OCI-LY3 (cell line): Measurements from ENCODE around the gene GPR39.

ENCODE experiments used
- H2AFZ ChIP-seq: fragments of 200-600, 300-600 bp; shearing (Covaris generic); 2 replicates; pipeline ENCODE4 v1.6.0; 2014; ENCODE audit warnings: antibody characterized with exemption, low read depth, low read length
- H3K27ac ChIP-seq: fragments of 200-600, 300-600 bp; sonication (generic); 2 replicates; pipeline ENCODE4 v1.5.1; 2014; ENCODE audit warnings: mild to moderate bottlenecking, low read length, moderate library complexity, mixed read lengths
- H3K27me3 ChIP-seq: fragments of 200-600, 300-600 bp; sonication (generic); 2 replicates; pipeline ENCODE4 v1.6.1; 2014; ENCODE audit warnings: low read depth, low read length, mixed read lengths
- H3K36me3 ChIP-seq: fragments of 200-600, 300-600 bp; sonication (generic); replicated peaks from 2 replicates; pipeline ENCODE3; 2014; ENCODE audit warnings: low read depth, low read length, mixed read lengths
- H3K4me1 ChIP-seq: fragments of 300-600, 200-600 bp; sonication (generic); 2 replicates; pipeline ENCODE4 v1.6.1; 2014; ENCODE audit warnings: low read length, mixed read lengths
- H3K4me2 ChIP-seq: fragments of 200-600, 300-600 bp; sonication (generic); 2 replicates; pipeline ENCODE4 v1.6.1; 2014; ENCODE audit warnings: low read length, mixed read lengths
- H3K4me3 ChIP-seq: fragments of 300-600, 200-600 bp; sonication (generic); 2 replicates; pipeline ENCODE4 v1.5.1; 2014; ENCODE audit warnings: antibody characterized with exemption, mild to moderate bottlenecking, low read length, moderate library complexity
- H3K79me2 ChIP-seq: fragments of 300-600, 200-600 bp; shearing (Covaris generic); 2 replicates; pipeline ENCODE4 v1.6.1; 2014; ENCODE audit warnings: mild to moderate bottlenecking, low read length, mixed read lengths
- H3K9ac ChIP-seq: fragments of 300-600, 200-600 bp; shearing (Covaris generic); 2 replicates; pipeline ENCODE4 v1.6.0; 2014; ENCODE audit warnings: mild to moderate bottlenecking, low read length, moderate library complexity
- H3K9me3 ChIP-seq: fragments of 200-600, 300-600 bp; shearing (Covaris generic); 2 replicates; pipeline ENCODE4 v1.6.1; 2014; ENCODE audit warnings: low read length, mixed read lengths; ENCODE audit not compliant: insufficient read depth
- H4K20me1 ChIP-seq: fragments of 200-600, 300-600 bp; sonication (generic); 2 replicates; pipeline ENCODE4 v1.6.1; 2016; ENCODE audit warnings: low read length, mixed read lengths; ENCODE audit not compliant: insufficient read depth
- EZH2phosphoT487 ChIP-seq: fragments of 200-600 bp; shearing (Covaris generic); IDR thresholded peaks from 2 replicates; pipeline ENCODE4 v1.6.1; 2018; ENCODE audit warnings: antibody characterized with exemption, mixed run types, low read depth
- TF ChIP-seq, protein P1 (sequence below): fragments of 200-600, 300-600 bp; sonication (generic); IDR thresholded peaks from 2 replicates; pipeline ENCODE4 v1.5.1; 2014; ENCODE audit warnings: antibody characterized with exemption, low read length, low read depth

Gene GPR39

DNA sequence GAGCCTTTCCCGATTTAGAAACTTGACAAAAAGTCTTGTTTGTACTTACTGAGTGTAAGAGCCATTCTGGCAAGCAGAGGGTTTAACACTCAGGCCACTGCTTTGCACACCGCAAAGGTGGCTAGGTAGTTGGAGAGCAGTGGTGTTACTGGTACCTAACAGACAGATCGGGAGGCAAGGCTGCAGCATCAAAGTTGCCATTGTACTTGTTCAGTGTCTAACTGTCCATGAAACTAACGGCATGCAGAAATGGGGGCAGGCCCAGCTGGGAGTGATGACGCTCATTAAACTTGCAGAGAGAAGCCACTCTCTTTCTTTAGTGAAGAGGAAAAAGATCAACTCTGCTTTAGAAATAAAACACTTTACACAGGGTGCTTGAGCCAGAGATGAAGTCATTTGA lies 10.1 kb downstream of the GPR39 start:
- Histone ChIP-seq H4K20me1 (no peaks in the 10 kb centered on the region), H3K4me3 (no peak overlapping the region), H3K36me3 (no peaks in the 10 kb centered on the region), H3K27me3 (no peaks in the 10 kb centered on the region), H3K27ac (no peak overlapping the region), H3K4me2 (no peak overlapping the region), H2AFZ (no peak overlapping the region), H3K9me3 (no peaks in the 10 kb centered on the region), H3K4me1 (no peaks in the 10 kb centered on the region), H3K9ac (no peak overlapping the region), H3K79me2 (no peaks in the 10 kb centered on the region)
- TF ChIP-seq EZH2phosphoT487, result no peak
- TF ChIP-seq, protein P1, sequence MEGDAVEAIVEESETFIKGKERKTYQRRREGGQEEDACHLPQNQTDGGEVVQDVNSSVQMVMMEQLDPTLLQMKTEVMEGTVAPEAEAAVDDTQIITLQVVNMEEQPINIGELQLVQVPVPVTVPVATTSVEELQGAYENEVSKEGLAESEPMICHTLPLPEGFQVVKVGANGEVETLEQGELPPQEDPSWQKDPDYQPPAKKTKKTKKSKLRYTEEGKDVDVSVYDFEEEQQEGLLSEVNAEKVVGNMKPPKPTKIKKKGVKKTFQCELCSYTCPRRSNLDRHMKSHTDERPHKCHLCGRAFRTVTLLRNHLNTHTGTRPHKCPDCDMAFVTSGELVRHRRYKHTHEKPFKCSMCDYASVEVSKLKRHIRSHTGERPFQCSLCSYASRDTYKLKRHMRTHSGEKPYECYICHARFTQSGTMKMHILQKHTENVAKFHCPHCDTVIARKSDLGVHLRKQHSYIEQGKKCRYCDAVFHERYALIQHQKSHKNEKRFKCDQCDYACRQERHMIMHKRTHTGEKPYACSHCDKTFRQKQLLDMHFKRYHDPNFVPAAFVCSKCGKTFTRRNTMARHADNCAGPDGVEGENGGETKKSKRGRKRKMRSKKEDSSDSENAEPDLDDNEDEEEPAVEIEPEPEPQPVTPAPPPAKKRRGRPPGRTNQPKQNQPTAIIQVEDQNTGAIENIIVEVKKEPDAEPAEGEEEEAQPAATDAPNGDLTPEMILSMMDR, result no peak

DNA sequence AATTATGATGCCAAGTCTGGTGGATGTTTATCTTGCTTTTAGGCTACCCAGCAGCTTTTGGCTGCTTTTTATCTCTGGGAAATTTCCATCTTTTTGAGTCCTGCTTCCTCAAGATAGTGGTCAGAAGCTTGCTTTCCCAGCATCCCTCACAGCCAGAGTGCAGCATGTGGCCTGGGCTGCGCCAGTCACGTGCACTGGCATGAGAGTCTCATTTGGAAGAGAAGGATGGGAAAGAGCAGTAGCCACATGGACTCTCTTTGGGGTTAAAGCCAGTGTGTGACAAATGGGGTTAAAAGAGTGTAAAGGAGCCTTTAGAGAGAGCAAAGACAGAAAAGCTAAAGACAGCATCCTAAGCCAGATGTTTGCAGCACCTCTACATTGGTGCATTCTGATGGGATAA lies 12.7 kb downstream of the GPR39 start:
- Histone ChIP-seq H4K20me1 (no peaks in the 10 kb centered on the region), H3K4me2 (no peak overlapping the region), H3K9me3 (no peaks in the 10 kb centered on the region), H3K27me3 (no peaks in the 10 kb centered on the region), H3K4me3 (no peak overlapping the region), H3K9ac (no peak overlapping the region), H3K4me1 (no peaks in the 10 kb centered on the region), H3K27ac (no peak overlapping the region), H2AFZ (no peak overlapping the region), H3K36me3 (no peaks in the 10 kb centered on the region), H3K79me2 (no peaks in the 10 kb centered on the region)
- no peak for TF ChIP-seq EZH2phosphoT487
- TF ChIP-seq, protein P1, result no peak

DNA sequence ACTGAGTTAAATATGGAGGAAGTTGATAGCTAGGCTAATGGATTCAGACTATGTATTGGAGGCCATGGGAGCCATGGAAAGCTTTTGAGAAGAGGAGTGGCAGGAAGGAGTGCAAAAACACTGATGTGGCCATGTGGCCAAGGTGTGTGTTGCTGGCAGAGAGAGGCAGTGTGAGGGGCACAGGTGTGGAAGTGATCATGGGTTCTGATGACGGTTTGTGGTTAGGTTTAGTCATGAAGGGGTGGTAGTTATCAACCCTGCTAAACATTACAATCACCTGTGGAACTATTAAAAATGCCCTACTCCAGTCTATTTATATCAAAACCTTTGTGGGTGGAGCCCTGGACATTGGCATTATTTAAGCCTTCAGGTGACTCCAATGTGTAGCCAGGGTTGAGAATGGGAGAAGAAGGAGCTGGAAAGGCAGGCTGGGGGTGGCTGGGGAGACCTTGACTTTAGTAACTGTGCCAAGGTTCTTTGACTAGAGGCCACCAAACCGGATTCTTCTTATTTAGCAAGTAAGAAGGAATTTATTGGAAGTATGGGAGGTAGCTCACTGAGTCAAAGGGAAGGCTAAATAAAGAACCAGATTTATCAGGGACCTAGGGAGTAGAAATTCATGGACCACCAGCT lies 13.5 kb downstream of the GPR39 start:
- Histone ChIP-seq H3K4me1 (no peaks in the 10 kb centered on the region), H3K36me3 (no peaks in the 10 kb centered on the region), H3K9me3 (no peaks in the 10 kb centered on the region), H4K20me1 (no peaks in the 10 kb centered on the region), H3K27ac (no peak overlapping the region), H3K4me2 (no peak overlapping the region), H3K79me2 (no peaks in the 10 kb centered on the region), H3K4me3 (no peak overlapping the region), H3K27me3 (no peaks in the 10 kb centered on the region), H3K9ac (no peak overlapping the region), H2AFZ (no peak overlapping the region)
- TF ChIP-seq EZH2phosphoT487, result no peak
- TF ChIP-seq, protein P1, result no peak

DNA sequence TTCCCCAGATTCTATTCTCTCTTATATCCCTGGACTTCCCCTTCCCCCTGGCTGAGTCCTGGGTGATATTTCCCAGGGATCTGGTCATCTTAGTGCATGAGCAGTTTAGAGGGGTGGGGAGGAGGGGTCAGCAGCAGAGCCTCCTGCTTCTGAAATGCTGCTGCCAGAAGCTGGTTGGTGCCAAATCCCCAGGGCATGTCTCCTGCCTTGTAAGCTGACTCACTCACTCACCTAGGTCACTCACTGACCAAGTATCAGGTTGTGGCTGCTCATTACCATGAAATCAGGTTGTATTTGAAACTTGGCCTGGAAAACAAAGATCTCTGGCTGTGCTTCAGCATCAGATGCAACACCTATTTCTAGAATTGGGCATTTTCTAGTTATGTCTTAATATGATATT lies 14.3 kb downstream of the GPR39 start:
- H3K9ac ChIP-seq, result no peak overlapping the region

More for the DNA sequence above, 14.3 kb downstream of the GPR39 start:
- no peak overlapping the region for H2AFZ ChIP-seq
- H3K4me1 ChIP-seq, result no peaks in the 10 kb centered on the region
- H3K9me3 ChIP-seq, result no peaks in the 10 kb centered on the region
- no peak overlapping the region for H3K4me3 ChIP-seq
- H3K27me3 ChIP-seq, result no peaks in the 10 kb centered on the region
- H4K20me1 ChIP-seq, result no peaks in the 10 kb centered on the region
- no peaks in the 10 kb centered on the region for H3K79me2 ChIP-seq
- H3K4me2 ChIP-seq, result no peak overlapping the region
- H3K27ac ChIP-seq, result no peak overlapping the region
- no peaks in the 10 kb centered on the region for H3K36me3 ChIP-seq
- no peak for TF ChIP-seq EZH2phosphoT487
- TF ChIP-seq, protein P1, result no peak
